Stimulated activated CD8-positive, alpha-beta memory T cell treated with anti-CD3 and anti-CD28 coated beads, Interleukin-15, amount 100 ng/mL, for 48 hours (primary cell): Measurements from ENCODE around the gene MCC.
"Not testable (repeated sequence)": the region's sequence is repeated elsewhere in the genome, so short reads cannot be mapped to it uniquely, and the experiment has no call there.

Experiments used
- DNase-seq, 2 donors: peaks; one replicate each; pipeline ENCODE4 v3.0.0-alpha.2; 2020; ENCODE audit warnings: low read depth in 2 of 2

Gene MCC

GRCh38 chr5:113425909-113426308 is 62.3 kb downstream of the MCC start:
- DNase-seq: no peak

- no peak for DNase-seq
Measured at GRCh38 chr5:113421693-113422092, 66.6 kb downstream of the MCC start.

- no peak for DNase-seq
Measured at GRCh38 chr5:113405530-113405929, 82.7 kb downstream of the MCC start.

GRCh38 chr5:113404269-113404668 is 84.0 kb downstream of the MCC start:
- no peak for DNase-seq

GRCh38 chr5:113397986-113398385 is 90.3 kb downstream of the MCC start:
- DNase-seq: not testable (repeated sequence)

GRCh38 chr5:113397046-113397445 is 91.2 kb downstream of the MCC start:
- DNase-seq: no peak

- no peak for DNase-seq
Measured at GRCh38 chr5:113394658-113395057, 93.6 kb downstream of the MCC start.

- DNase-seq: no peak
Measured at GRCh38 chr5:113390224-113390623, 98.0 kb downstream of the MCC start.

GRCh38 chr5:113389116-113389515 is 99.1 kb downstream of the MCC start:
- DNase-seq: no peak

- no peak for DNase-seq
Measured at GRCh38 chr5:113387844-113388243, 100.4 kb downstream of the MCC start.

- DNase-seq: no peak
Measured at GRCh38 chr5:113384782-113385285, 103.4 kb downstream of the MCC start.

- DNase-seq: no peak
Measured at GRCh38 chr5:113382731-113383130, 105.5 kb downstream of the MCC start.

- DNase-seq: no peak
Measured at GRCh38 chr5:113381791-113382190, 106.5 kb downstream of the MCC start.

- no peak for DNase-seq
Measured at GRCh38 chr5:113380807-113381326, 107.4 kb downstream of the MCC start.

- DNase-seq: no peak
Measured at GRCh38 chr5:113379936-113380806, 108.1 kb downstream of the MCC start.

- peak; percentile 17 to 34 for DNase-seq
Measured at GRCh38 chr5:113378959-113379541, 109.2 kb downstream of the MCC start.

GRCh38 chr5:113378514-113378913 is 109.7 kb downstream of the MCC start:
- no peak for DNase-seq

GRCh38 chr5:113378081-113378480 is 110.2 kb downstream of the MCC start:
- no peak for DNase-seq

GRCh38 chr5:113376640-113377039 is 111.6 kb downstream of the MCC start:
- no peak for DNase-seq

- no peak for DNase-seq
Measured at GRCh38 chr5:113375480-113376060, 112.7 kb downstream of the MCC start.

- no peak for DNase-seq
Measured at GRCh38 chr5:113373426-113373825, 114.8 kb downstream of the MCC start.

- DNase-seq: no peak
Measured at GRCh38 chr5:113371721-113372196, 116.5 kb downstream of the MCC start.
